NCI-H510A treated with DMSO at 0.1 percent for 48 hours (cell line): ENCODE results near the gene IFNGR2.
"Not testable (repeated sequence)": the region's sequence is repeated elsewhere in the genome, so short reads cannot be mapped to it uniquely, and the experiment has no call there.

Experiments used
- DNase-seq: peaks from one replicate; lab custom pipeline; 2025; lab: John Stamatoyannopoulos, UW

IFNGR2 gene

DNA sequence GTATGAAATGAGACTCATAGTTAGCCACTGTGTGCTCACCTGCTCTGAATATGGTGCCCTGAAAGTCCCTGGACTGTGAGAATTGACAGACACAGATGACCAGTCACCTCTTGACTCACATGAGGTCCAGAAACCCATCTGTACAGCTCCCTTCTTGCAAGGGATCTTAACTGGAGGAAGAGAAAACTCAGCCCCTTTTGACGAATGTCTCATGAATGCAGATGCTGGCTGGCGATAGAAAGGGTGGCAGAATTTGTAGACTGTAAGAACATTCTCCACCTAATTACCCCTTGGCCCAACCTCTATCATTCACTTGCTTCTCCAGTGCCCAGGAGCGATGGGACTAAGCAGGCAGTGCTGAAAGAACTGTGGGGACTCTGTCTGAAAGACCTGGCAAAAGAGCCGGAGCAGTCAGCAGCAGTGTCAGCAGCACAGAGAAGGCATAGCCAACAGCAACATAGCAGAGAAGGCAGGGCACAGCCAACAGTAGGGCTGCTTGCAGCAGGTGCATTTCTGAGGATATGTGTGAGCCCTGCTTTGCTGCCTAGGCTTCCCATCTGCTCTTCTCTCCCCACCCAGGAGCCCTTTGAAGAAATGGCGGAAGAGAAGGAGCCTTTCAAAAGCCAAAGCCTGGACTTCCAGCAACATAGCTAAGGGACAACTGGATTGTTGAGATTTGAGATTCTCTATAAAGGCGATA lies 25.8 kb upstream of the IFNGR2 start:
- DNase-seq: no peak

DNA sequence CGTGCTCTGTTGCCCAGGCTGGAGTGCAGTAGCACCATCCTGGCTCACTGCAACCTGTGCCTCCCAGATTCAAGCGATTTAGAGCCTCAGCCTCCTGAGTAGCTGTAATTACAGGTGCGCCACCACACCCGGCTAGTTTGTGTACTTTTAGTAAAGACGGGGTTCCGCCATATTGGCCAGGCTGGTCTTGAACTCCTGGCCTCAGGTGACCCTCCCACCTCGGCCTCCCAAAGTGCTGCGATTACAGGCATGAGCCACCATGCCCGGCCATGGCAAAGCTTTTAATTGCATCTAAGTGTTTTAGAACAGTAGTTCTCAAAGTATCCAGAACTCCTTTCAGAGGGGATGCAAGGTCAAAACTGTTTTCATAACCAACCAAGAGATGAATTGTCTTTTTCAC lies 25.1 kb upstream of the IFNGR2 start:
- DNase-seq: no peak

DNA sequence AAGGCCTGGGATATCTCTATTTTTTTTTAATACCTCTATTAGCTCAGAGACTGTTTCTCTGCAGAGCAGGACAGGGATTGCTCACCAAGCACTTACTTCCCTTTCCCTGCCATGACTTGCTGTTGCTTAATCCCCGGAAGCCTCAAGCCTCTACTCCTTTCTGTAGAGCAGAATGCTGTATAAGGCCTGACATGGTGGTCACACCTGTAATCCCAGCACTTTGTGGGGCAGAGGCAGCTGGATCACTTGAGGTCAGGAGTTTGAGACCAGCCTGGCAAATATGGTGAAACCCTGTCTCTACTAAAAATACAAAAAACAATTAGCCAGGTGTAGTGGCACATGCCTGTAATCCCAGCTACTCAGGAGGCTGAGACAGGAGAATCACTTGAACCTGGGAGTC lies 23.3 kb upstream of the IFNGR2 start:
- not testable (repeated sequence) for DNase-seq

DNA sequence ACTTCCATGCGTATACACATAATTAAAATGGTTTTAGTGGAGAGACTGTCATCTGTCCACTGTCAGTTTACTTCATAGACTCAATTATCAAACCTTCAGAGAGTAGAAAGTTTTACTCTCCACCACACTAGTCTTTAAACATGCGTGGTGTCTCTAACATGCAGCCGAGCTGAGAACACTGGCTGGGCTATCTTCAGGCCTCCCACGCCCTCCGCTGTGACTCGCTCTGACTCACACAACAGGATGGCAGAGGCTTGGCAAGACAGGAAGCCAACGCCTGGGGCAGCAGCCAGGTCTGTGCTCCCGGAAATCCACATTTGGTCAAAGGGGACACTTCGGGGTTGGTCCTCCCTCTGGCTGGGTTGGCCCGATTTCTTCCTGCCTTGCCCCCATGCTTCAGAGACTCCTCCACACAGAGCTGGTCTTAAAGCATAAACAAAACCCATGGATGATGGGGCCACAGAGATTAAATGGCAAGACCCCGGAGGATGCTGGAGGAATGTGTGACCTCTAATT lies 22.7 kb upstream of the IFNGR2 start:
- DNase-seq: peak; percentile 11

DNA sequence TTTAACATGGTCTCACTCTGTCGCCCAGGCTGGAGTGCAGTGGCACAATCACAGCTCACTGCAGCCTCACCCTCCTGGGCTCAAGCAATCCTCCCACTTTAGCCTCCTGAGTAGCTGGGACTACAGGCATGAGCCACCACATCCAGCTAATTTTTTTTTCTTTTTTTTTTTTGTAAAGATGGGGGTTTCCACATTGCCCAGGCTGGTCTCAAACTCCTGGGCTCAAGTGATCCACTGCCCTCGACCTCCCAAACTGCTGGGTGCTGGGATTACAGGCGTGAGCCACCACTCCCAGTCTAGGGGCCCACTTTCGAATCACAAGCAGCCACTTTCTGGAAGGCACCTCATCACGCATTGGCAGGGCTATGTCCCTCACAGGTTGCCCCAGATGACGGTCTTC lies 21.8 kb upstream of the IFNGR2 start:
- DNase-seq: not testable (repeated sequence)

DNA sequence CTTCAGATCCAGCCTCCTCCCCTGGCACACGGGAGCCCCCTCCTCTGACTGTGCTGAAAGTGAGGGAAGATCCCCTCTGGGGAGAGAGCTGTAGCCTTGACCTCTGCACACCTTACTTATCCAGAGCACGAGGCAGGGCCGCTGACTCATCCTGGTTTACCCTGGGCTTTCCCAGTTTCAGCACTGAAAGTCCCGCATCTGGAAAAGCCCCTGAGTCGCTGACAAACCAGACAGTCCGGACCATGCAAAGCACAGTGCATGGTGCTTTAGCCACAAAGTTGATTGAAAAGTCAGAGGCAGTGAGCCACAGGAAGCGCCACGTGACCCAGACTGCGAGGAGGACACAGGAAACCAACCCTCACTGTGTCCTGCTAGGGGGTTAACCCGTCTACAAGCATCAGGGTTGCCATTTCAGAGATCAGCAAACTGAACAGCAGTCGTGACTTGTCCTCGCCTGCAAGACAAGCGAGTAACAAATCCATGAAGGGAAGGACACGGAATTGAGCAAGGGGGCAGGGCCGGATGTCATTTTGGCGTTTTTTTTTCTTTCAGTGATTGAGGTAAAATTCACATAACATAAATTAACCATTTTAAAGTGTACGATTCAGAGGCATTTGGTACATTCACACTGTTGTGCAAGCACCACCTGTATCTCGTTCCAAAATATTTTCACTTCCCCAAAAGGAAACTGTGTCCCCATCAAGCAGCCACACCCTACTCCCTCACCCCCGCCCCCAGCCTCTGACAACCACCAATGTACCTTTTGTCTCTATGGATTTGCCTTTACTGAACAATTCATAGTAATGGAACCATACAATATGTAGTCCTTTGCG lies 19.9 kb upstream of the IFNGR2 start:
- DNase-seq: no peak

DNA sequence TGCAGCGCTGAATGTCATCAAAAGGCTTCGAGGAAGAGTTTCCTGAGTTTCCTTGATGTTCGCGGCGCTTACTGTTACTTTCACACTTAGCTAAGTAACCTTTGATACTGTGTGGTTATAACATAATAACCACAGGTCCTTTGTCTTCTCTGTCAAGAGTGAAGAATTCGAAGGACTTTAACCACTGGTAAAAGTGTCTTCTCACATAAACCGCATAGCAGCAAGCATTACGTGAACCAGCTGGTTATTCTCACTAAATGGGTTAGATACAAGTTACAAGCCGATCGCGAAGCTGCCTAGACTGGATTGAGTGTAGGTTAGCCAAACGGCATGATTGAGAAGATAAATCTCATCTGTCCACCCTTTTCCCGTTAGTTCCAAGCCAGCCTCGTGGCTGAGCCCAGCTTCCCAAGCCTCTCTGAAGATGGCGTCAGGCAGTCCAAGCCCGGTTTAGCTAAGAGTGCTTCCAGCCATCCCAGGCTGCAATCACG lies 18.3 kb upstream of the IFNGR2 start:
- no peak for DNase-seq

DNA sequence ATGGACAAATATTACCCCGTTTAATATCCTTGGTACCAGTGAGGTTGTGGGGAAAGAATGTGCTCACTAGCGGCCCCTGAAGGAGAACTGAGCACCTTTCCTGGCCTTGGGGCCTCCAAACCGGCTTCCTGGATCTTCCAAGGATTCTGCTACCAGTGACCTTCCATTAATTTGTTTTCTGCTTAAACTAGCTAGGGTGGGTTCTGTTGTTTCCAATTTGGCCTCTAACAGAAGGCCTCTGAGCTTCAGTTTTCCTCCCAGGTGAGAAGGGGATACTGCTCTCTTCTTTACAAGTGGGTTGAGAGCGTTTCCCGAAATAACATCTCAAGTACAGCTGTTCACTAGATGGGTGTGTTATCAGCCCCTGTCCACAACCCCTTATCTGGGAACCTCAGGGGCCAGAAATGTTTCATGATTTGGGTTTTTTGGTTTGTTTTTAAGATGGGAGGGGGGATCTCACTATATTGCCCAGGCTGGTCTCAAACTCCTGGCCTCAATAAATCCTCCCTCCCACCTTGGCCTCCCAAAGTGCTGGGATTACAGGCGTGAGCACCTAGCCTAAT lies 16.9 kb upstream of the IFNGR2 start:
- no peak for DNase-seq

DNA sequence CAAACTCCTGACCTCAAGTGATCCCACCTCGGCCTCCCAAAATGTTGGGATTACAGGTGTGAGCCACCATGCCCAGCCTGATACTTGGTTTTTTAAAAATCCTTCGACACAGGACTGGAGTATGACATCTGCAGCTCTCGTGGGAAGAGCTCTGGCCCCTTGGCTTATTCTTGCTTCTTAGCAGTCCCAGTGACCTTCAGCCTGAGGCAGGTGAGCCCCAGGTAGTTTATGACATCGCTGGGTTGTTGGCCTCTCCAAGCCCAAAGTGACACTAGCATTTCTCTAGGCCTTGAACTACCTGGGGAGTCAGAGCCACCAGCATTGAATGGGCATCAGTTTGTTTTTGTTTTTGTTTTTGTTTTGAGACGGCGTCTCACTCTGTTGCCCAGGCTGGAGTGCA lies 15.9 kb upstream of the IFNGR2 start:
- DNase-seq: no peak

DNA sequence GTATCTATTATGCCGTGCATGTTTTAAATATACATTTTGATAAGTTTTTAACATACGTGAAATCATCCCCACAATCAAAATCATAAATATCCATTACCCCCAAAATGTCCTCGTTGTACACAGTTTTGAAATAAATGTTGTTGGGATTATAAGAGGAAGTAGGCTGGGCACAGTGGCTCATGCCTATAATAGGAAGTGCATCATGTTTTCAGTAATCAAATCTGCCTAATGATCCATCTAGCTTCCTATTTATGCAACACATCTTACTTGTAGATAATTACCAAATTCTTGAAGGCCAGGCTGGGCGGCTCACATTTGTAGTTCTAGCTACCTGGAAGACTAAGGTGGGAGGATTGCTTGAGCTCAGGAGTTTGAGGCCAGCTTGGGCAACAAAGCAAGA lies 15.0 kb upstream of the IFNGR2 start:
- DNase-seq: no peak

DNA sequence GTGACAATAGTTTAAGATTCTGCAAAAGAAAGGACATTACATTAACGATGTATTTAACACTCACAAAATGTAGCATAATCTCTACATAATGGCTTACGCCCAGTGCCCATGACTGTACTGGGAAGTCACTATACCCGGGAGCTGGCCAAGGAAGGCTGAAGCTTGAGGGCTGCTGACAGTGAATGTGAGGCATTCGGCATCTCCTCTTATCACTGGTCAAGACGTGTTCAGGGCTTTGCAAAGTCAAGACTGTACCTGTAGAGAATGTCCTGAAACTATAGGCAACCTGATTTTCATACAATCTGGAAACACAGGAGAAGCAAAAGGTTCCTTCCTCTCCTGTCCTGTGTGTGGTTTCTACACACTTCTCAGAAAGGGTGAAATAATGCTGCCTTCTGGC lies 12.7 kb upstream of the IFNGR2 start:
- no peak for DNase-seq

DNA sequence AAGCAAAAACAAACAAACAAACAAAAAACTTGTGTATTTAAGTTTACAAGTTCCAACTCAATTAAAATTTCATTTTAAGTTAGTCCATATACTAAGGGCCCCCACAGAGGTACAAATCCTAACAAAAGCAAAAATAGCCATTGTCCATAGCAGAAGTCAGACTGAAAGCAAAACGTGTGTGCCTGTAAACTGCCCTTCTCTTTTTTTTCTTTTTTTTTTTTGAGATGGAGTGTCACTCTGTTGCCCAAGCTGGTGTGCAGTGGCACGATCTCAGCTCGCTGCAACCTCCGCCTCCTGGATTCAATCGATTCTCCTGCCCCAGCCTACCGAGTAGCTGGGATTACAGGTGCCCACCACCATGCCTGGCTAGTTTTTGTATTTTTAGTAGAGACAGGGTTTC lies 11.6 kb upstream of the IFNGR2 start:
- no peak for DNase-seq

DNA sequence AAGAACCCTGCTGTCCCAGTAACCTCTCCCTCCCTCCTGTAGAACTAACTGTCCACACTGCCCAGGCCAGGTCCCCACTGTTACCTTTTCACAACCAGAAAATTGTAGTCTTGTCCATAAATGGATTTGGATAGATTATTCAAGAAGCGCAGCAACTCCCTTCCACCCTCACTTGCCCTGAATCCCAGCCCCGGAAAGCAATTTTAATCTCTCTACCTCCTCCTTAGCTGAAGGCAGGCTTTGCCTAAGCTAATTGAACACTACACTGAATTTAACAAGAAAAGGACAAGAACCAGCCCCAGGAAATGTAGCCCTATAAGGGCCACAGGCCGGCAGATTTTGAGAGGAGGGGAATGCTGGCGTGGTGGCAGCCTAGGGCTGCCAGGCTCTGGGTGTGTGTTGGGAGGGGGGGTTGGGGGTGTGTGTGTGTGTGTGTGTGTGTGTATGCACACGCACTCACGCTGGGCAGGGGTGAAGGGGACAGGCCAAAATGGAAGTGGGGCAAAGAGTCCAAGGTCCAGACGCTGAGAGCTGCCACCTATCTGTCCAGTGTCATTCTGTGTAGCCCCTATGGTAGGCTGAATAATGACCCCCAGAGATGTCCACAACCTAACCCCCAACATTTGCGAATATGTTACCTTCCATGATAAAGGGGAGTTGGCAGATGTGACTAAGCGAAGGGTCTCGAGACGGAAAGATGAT lies 10.8 kb upstream of the IFNGR2 start:
- DNase-seq: no peak

DNA sequence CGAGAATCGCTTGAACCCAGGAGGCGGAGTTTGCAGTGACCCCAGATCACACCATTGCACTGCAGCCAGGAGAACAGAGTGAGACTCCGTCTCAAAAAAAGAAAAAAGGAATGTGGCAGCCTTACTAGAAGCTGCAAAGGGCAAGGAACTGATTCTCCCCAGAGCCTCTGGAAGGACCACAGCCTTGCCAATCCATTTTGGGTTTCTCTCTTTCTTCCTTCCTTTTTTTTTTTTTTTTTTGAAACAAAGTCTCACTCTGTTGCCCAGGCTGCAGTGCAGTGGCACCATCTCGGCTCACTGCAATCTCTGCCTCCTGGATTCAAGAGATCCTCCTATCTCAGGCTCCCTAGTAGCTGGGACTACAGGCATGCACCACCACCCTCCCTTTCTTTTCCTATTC lies 9.9 kb upstream of the IFNGR2 start:
- DNase-seq: no peak

DNA sequence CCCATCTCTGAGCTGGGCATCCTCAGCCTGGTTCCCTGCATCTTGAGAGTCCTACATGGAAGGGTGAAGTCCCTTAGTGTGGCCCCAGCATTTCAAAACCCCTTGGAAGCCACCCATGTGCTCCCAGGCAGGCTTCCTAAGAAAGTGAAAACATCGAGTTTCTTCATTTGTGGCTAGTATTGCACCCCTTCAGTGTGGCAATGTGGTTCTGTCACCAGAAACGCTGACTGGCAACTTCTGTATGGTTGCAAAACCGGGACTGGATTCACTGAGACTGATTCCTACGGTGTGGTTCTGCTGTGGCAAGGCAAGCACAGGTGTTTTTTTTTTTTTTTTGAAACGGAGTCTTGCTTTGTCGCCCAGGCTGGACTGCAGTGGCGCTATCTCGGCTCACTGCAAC lies 9.0 kb upstream of the IFNGR2 start:
- DNase-seq: no peak

DNA sequence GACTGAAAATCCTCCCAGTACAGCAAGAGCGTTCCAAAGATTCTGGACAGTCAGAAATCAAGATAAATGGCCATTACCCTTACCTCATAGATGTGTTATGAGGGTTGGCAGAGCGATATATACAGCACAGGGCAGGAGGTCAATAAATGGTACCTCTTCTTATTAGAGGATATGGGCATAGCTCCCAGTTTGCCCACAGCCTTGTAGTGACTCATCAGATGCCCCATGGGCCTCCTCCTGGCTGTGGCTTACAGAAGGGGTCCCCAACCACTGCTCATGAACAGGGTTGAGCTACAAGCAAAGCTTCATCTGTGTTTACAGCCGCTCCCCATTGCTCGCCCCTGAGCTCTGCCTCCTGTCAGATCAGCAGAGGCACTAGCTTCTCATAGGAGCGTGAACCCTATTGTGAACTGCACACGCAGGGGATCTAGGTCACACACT lies 7.3 kb upstream of the IFNGR2 start:
- DNase-seq: no peak

DNA sequence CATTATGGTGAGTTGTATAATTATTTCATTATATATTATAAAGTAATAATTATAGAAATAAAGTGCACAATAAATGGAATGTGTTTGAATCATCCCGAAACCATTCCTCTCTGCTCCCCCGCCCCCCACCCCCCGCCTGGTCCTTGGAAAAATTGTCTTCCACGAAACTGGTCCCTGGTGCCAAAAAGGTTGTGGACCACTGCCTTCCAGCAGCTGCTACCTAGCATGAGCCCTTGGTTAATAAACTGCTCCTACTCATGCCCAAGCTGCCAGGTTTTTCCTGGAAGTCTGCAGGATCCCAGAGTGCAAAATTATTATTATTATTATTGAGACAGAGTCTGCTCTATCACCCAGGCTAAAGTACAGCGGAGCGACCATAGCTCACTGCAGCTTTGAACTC lies 6.8 kb upstream of the IFNGR2 start:
- no peak for DNase-seq

DNA sequence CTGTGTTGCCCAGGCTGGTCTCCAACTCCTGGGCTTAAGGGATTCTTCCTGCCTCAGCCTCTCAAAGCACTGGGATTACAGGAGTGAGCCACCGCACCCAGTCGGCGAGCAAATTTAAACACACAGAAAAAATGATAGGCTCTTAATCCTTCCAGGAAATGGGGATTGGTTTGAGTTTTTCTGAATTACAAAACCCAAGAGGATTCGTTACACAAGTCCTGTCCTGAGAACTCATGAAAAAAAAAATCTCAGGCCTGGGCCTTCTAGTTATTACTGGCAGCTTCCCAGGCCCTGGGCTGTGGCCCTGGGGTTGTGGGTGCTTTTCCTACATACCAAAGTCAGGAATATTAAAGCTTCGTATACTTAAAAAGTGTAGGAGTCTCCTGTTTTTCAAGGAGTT lies 6.3 kb upstream of the IFNGR2 start:
- DNase-seq: no peak

DNA sequence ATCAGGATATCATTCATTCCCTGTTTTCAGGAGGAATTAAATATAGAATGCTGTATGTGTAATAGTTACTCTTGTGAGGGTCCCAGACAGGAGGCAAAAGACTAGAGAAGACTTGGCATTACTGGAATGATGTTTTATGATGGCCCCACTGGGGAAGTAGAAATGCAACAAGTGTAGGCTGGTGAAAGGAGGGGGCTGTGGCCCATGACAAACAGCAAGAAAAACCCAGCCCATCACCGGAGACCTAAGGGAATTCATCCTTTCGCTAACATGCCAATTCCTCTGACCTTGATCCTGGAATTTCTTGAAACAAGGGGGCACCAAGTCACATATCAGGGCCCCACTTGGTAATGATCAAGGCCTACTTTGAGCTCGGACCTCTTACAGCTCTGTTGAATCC lies 5.5 kb upstream of the IFNGR2 start:
- DNase-seq: no peak

DNA sequence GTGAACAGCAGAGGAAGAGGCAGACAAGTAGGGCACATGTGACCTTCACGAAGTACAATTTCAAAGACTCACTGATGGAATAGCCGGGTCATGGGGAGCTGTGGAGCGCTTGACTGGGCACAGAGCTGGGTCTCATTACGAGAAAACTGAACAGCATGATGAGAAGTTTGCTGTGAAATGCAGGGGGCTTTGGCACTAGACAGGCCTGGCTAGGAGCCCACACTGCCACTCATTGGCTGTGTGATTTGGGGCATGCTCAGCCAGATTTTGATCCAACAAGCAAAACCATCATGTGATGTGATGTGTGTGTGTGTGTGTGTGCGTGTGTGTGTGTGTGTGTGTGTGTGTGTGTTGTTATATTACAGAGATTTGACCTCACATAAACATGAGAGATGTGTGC lies 4.9 kb upstream of the IFNGR2 start:
- DNase-seq: no peak

DNA sequence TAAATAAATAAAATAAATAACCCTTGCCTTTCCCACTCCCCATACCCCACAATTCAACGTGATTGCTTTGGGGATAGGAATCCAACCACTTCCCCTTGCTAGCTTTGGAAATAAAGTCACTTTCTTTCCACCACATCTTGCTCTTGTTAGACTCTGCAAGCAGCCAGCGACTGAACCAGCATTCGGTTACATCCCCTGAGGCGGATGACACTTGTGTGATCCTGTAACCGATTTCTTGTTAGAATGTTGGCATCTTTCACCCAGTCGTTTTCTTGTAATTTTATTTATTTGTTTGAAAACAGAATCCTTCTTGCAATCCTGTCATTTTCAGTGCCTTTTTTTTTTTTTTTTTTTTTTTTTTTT lies 1.6 kb upstream of the IFNGR2 start:
- no peak for DNase-seq
